ENCODE data around the gene CEL. TPM values are rescaled to one million over a fixed set of nuclear protein-coding genes. Genes with fewer than 3 reads are reported as not detected.
"Not testable (repeated sequence)": the region's sequence is repeated elsewhere in the genome, so short reads cannot be mapped to it uniquely, and the experiment has no call there.

Gene CEL
- total RNA-seq, 2 donors from 2014 or later, result 1.7 to 3.3 TPM

DNA sequence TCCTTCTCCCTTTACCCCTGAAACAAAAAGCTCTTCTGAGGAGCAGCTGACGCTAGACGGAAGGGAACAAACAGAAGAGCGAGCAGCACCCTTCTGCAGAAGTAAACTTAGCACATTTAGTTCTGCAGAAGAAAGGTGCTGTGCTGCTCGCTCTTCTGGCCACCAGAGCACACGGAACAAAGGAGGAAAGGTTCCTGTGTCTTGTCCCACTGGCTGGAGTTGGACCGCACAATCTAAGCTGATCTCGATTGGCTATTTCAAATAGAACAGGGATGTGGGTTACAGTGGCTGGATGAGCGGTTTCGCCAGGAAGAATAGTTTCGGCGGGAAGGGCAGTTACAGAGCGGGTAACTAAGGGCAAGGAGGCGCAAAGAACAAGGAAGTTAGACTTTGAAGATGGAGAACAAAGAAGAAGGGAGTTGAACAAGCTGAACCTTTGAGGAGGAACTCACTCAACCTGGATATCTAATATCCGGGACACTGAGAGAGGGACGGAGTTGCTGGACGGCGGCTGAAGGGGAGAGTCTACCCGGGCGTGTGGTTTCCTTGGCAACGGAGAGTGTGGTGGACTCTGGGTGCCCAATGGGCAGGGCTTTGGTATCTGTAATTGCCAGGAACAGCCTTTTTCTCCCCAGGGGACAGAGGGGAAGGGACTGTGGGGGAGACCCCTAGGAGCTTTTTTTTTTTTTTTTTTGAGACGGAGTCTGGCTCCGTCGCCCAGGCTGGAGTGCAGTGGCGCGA, 23.8 kb upstream of the CEL start:
- Histone ChIP-seq H3K27me3 (ENCODE audit: control insufficient read depth, insufficient read depth, low read length, poor library complexity, severe bottlenecking) (no peaks in the 10 kb centered on the region), H3K36me3 (ENCODE audit: control insufficient read depth, insufficient read depth, low read length) (peaks cover 58% of the 10 kb centered on the region), H3K27ac (ENCODE audit: low read depth, low read length) (no peak overlapping the region), H3K9ac (ENCODE audit: extremely low read depth, low read length, poor library complexity, severe bottlenecking) (no peak overlapping the region), H3K4me3 (ENCODE audit: low read length) (no peak overlapping the region), H3K9me3 (ENCODE audit: control insufficient read depth, low read length) (no peaks in the 10 kb centered on the region), H3K4me1 (ENCODE audit: control insufficient read depth, insufficient read depth, low read length) (no peaks in the 10 kb centered on the region)
- Mint-ChIP-seq H3K4me1 (no peaks in the 10 kb centered on the region), H3K27ac (peak overlapping the region; percentile 26), H3K27me3 (ENCODE audit: insufficient read depth) (no peaks in the 10 kb centered on the region), H3K9me3 (peaks cover 4% of the 10 kb centered on the region), H3K4me3 (no peak overlapping the region), H3K36me3 (ENCODE audit: low read depth) (peaks cover 28% of the 10 kb centered on the region)
- DNase-seq, result no peak
- no peak for TF ChIP-seq CTCF (conservative IDR thresholded peaks at IDR 0.05)
- WGBS, 2 experiments (ENCODE audit: insufficient coverage in 1 of 2, insufficient read length in 1 of 2), result 90 to 96% methylated on average over 10 to 25 of the region's 25 CpGs

DNA sequence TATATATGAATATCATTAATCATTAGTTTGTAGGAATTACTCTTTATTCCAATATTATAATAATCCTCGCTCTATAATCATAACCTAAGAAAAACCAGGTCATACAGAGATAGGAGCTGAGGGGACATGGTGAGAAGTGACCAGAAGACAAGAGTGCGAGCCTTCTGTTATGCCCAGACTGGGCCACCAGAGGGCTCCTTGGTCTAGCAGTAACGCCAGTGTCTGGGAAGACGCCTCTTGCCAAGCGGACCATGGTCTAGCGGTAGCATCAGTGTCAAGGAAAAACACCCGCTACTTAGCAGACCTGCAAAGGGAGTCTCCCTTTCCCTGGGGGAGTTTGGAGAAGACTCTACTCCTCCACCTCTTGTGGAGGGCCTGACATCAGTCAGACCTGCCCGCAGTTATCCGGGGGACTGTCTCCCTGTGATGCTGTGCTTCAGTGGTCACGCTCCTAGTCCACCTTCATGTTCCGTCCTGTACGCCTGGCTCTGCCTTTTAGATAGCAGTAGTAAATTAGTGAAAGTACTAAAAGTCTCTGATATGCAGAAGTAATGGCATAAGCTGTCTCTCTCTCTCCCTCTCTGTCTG, 20.8 kb upstream of the CEL start:
- WGBS, 2 experiments (ENCODE audit: insufficient coverage in 1 of 2, insufficient read length in 1 of 2), result 90 to 94% methylated on average over 5 to 11 of the region's 12 CpGs
- DNase-seq, result peak; percentile 82

DNA sequence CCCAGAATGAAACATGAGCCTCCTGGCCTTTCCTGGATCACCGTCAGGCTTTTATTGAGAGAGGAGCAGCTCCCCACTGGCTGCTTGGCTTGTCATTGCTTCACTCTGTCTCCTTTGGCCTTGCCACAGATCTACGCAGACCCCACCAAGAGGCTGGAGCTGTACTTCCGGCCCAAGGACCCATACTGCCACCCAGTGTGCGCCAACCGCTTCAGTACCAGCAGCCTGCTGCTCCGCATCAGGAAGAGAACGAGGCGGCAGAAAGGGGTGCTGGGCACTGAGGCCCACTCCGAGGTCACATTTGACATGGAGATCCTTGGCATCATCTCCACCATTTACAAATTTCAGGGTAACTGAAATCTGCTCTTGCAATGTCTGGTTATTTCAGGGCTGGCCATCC, 19.8 kb upstream of the CEL start:
- Mint-ChIP-seq H3K36me3 (ENCODE audit: low read depth) (peaks cover 62% of the 10 kb centered on the region), H3K4me3 (no peak overlapping the region), H3K9me3 (peaks cover 4% of the 10 kb centered on the region), H3K27ac (no peak overlapping the region), H3K4me1 (no peaks in the 10 kb centered on the region), H3K27me3 (ENCODE audit: insufficient read depth) (no peaks in the 10 kb centered on the region)
- WGBS, 2 experiments (ENCODE audit: insufficient coverage in 1 of 2, insufficient read length in 1 of 2), result 97 to 100% methylated on average over 5 to 9 of the region's 9 CpGs
- Histone ChIP-seq H3K9me3 (ENCODE audit: control insufficient read depth, low read length) (no peaks in the 10 kb centered on the region), H3K27ac (ENCODE audit: low read depth, low read length) (no peak overlapping the region), H3K4me3 (ENCODE audit: low read length) (no peak overlapping the region), H3K4me1 (ENCODE audit: control insufficient read depth, insufficient read depth, low read length) (no peaks in the 10 kb centered on the region), H3K9ac (ENCODE audit: extremely low read depth, low read length, poor library complexity, severe bottlenecking) (no peak overlapping the region), H3K36me3 (ENCODE audit: control insufficient read depth, insufficient read depth, low read length) (peaks cover 80% of the 10 kb centered on the region), H3K27me3 (ENCODE audit: control insufficient read depth, insufficient read depth, low read length, poor library complexity, severe bottlenecking) (no peaks in the 10 kb centered on the region)
- DNase-seq, result no peak
- no peak for TF ChIP-seq CTCF (conservative IDR thresholded peaks at IDR 0.05)

More for the DNA sequence above, 20.8 kb upstream of the CEL start:
- not testable (repeated sequence) for H3K9ac ChIP-seq (ENCODE audit: extremely low read depth, low read length, poor library complexity, severe bottlenecking); H3K4me3 ChIP-seq (ENCODE audit: low read length); H3K4me1 Mint-ChIP-seq; H3K27ac Mint-ChIP-seq; H3K27me3 Mint-ChIP-seq (ENCODE audit: insufficient read depth); H3K4me3 Mint-ChIP-seq; H3K9me3 Mint-ChIP-seq; H3K4me1 ChIP-seq (ENCODE audit: control insufficient read depth, insufficient read depth, low read length); H3K27ac ChIP-seq (ENCODE audit: low read depth, low read length); H3K27me3 ChIP-seq (ENCODE audit: control insufficient read depth, insufficient read depth, low read length, poor library complexity, severe bottlenecking); H3K9me3 ChIP-seq (ENCODE audit: control insufficient read depth, low read length)
- peak; percentile 79 for TF ChIP-seq CTCF (conservative IDR thresholded peaks at IDR 0.05)
- H3K36me3 ChIP-seq (ENCODE audit: control insufficient read depth, insufficient read depth, low read length), result peaks cover 70% of the 10 kb centered on the region
- H3K36me3 Mint-ChIP-seq (ENCODE audit: low read depth), result peaks cover 53% of the 10 kb centered on the region
